CD14-positive monocyte (primary cell): ENCODE data around the gene LRRTM3. TPM values are rescaled to one million over a fixed set of nuclear protein-coding genes. Genes with fewer than 3 reads are reported as not detected.

Experiments
- DNase-seq, 3 donors: peaks; one replicate each; pipeline ENCODE4 v3.0.0-alpha.2; 2011 to 2022
- H2AFZ ChIP-seq: 2 replicates; pipeline ENCODE4 v1.6.0; 2012; ENCODE audit warnings: mild to moderate bottlenecking, low read depth, low read length, inconsistent platforms; ENCODE audit not compliant: insufficient read depth, poor library complexity, severe bottlenecking
- H3K27ac ChIP-seq, 2 donors: 1 replicate in 1 of 2; 2 replicates in 1 of 2; pipeline ENCODE4 v1.5.1; 2012 to 2013; ENCODE audit warnings: low read length in 2 of 2, control low read depth in 1 of 2, inconsistent platforms in 1 of 2, low read depth in 1 of 2, mild to moderate bottlenecking in 1 of 2
- H3K27me3 ChIP-seq, 2 donors: one replicate each; pipeline versions ENCODE4 v1.6.0 to v1.6.1; 2011 to 2013; ENCODE audit warnings: low read length in 2 of 2; ENCODE audit not compliant: control insufficient read depth in 2 of 2, insufficient read depth in 2 of 2
- H3K36me3 ChIP-seq, 2 donors: replicated peaks in 1 of 2; 1 replicate in 1 of 2; 2 replicates in 1 of 2; pipeline versions ENCODE4 v1.5.1 to v1.6.1; 2012 to 2013; ENCODE audit warnings: low read length in 2 of 2, control low read depth in 1 of 2, inconsistent platforms in 1 of 2, mild to moderate bottlenecking in 1 of 2; ENCODE audit not compliant: insufficient read depth in 2 of 2, control insufficient read depth in 1 of 2
- H3K4me1 ChIP-seq, 2 donors: 1 replicate in 1 of 2; 2 replicates in 1 of 2; pipeline versions ENCODE4 v1.5.1 to v1.6.1; 2012 to 2013; ENCODE audit warnings: low read length in 2 of 2, control low read depth in 1 of 2, inconsistent platforms in 1 of 2, mild to moderate bottlenecking in 1 of 2, moderate library complexity in 1 of 2; ENCODE audit not compliant: insufficient read depth in 2 of 2, control insufficient read depth in 1 of 2
- H3K4me2 ChIP-seq: replicated peaks from 2 replicates; pipeline ENCODE3; 2012; ENCODE audit warnings: low read length, moderate library complexity, mild to moderate bottlenecking; ENCODE audit not compliant: poor library complexity, severe bottlenecking; ENCODE audit errors: extremely low read depth
- H3K4me3 ChIP-seq, 3 experiments: fragments of 200-600 bp in 1 of 3; sonication (generic) in 1 of 3; replicated peaks in 1 of 3; 1 replicate in 2 of 3; 2 replicates in 1 of 3; pipeline ENCODE4 v1.5.1; 2011 to 2013; ENCODE audit warnings: low read length in 3 of 3, mild to moderate bottlenecking in 3 of 3, control low read depth in 2 of 3, low read depth in 2 of 3, inconsistent platforms in 1 of 3, moderate library complexity in 1 of 3
- H3K79me2 ChIP-seq: 2 replicates; pipeline ENCODE4 v1.6.0; 2012; ENCODE audit warnings: mild to moderate bottlenecking, control low read depth, inconsistent platforms, low read length, moderate library complexity; ENCODE audit not compliant: insufficient read depth
- H3K9ac ChIP-seq: 2 replicates; pipeline ENCODE4 v1.6.0; 2017; ENCODE audit warnings: low read length, mild to moderate bottlenecking; ENCODE audit not compliant: insufficient read depth, poor library complexity, severe bottlenecking
- H3K9me3 ChIP-seq, 2 donors: replicated peaks in 1 of 2; 1 replicate in 1 of 2; 2 replicates in 1 of 2; pipeline versions ENCODE4 v1.5.1 to v1.6.1; 2012 to 2013; ENCODE audit warnings: low read length in 2 of 2, control low read depth in 1 of 2; ENCODE audit not compliant: control insufficient read depth in 1 of 2, insufficient read depth in 1 of 2
- H4K20me1 ChIP-seq: 2 replicates; pipeline ENCODE4 v1.6.0; 2012; ENCODE audit warnings: mild to moderate bottlenecking, low read length, control low read depth, moderate library complexity; ENCODE audit not compliant: insufficient read depth
- H3K27ac Mint-ChIP-seq, 7 donors: one replicate each; pipeline ENCODE4 v1.8.0; 2020; ENCODE audit warnings: mild to moderate bottlenecking in 7 of 7, mixed read lengths in 7 of 7, moderate library complexity in 6 of 7, inconsistent platforms in 2 of 7
- H3K27me3 Mint-ChIP-seq, 3 donors: one replicate each; pipeline ENCODE4 v1.8.0; 2021 to 2022; ENCODE audit warnings: low read depth in 3 of 3, mild to moderate bottlenecking in 3 of 3, mixed read lengths in 3 of 3, moderate library complexity in 3 of 3, inconsistent platforms in 1 of 3
- H3K36me3 Mint-ChIP-seq, 2 donors: one replicate each; pipeline ENCODE4 v1.8.0; 2020; ENCODE audit warnings: mixed read lengths in 2 of 2, inconsistent platforms in 1 of 2, mild to moderate bottlenecking in 1 of 2
- H3K4me1 Mint-ChIP-seq: one replicate; pipeline ENCODE4 v1.8.0; 2020; ENCODE audit warnings: mild to moderate bottlenecking, mixed read lengths
- H3K4me3 Mint-ChIP-seq, 2 donors: one replicate each; pipeline ENCODE4 v1.8.0; 2020; ENCODE audit warnings: mild to moderate bottlenecking in 2 of 2, mixed read lengths in 2 of 2, moderate library complexity in 1 of 2
- H3K9me3 Mint-ChIP-seq, 7 donors: one replicate each; pipeline ENCODE4 v1.8.0; 2020 to 2022; ENCODE audit warnings: mixed read lengths in 7 of 7, mild to moderate bottlenecking in 6 of 7, moderate library complexity in 6 of 7, inconsistent platforms in 2 of 7
- CTCF ChIP-seq: fragments of 200-600 bp; IDR thresholded peaks from one replicate; pipeline ENCODE4 v1.8.0; 2022; ENCODE audit warnings: antibody characterized with exemption, mild to moderate bottlenecking
- WGBS: methylation state at CpG from one replicate; pipeline ENCODE4 v1.1.5; 2013; ENCODE audit warnings: missing lambda C conversion rate; ENCODE audit not compliant: insufficient coverage; 5-methylcytosine and 5-hydroxymethylcytosine counted together
- intact Hi-C, 2 donors: fragments of 100-400 bp; cut with micrococcal nuclease; formaldehyde crosslinking; loops; one replicate each; pipeline versions ENCODE4 v1.15.0 to v1.15.1; 2023
- polyA plus RNA-seq, 3 donors: library from polyadenylated mRNA; depleted of rRNA in 1 of 3; unstranded in 2 of 3; stranded (reverse) in 1 of 3; fragments of 300-500 nt in 2 of 3; fragments of >200 nt in 1 of 3; fragmentation: Illumina TruSeq in 2 of 3; gene quantifications; 1 replicate in 2 of 3; 2 replicates in 1 of 3; pipeline ENCODE4 v1.2.3, GENCODE V29; 2012 to 2021

LRRTM3 gene
- polyA plus RNA-seq, 3 donors, result not detected

GRCh38 chr10:66942407-66942806 lies 16.6 kb downstream of the LRRTM3 start:
- no peaks in the 10 kb centered on the region for H3K4me1 ChIP-seq
- no peaks in the 10 kb centered on the region for H4K20me1 ChIP-seq
- no peaks in the 10 kb centered on the region for H3K4me1 Mint-ChIP-seq
- peaks cover 0 to 3% (median 2%) of the 10 kb centered on the region in 3 donors for H3K27me3 Mint-ChIP-seq
- no CpG with 5 or more reads among the region's 1 CpG for WGBS
- H3K27me3 ChIP-seq, result no peaks in the 10 kb centered on the region
- H3K4me2 ChIP-seq, result no peak overlapping the region
- H3K9ac ChIP-seq, result no peak overlapping the region
- H3K36me3 ChIP-seq, result no peaks in the 10 kb centered on the region
- no peak overlapping the region for H3K27ac ChIP-seq
- no peak for DNase-seq
- intact Hi-C loops, result no loop called here
- no peaks in the 10 kb centered on the region for H3K9me3 ChIP-seq
- H3K36me3 Mint-ChIP-seq, result no peaks in the 10 kb centered on the region
- no peak overlapping the region for H3K27ac Mint-ChIP-seq
- no peak for TF ChIP-seq CTCF
- H3K4me3 Mint-ChIP-seq, result no peak overlapping the region
- H3K4me3 ChIP-seq, result no peak overlapping the region
- no peaks in the 10 kb centered on the region for H3K79me2 ChIP-seq
- peaks cover 0 to 2% (median 0%) of the 10 kb centered on the region in 7 donors for H3K9me3 Mint-ChIP-seq
- H2AFZ ChIP-seq, result no peak overlapping the region

- no peaks in the 10 kb centered on the region for H3K4me1 Mint-ChIP-seq
- no peaks in the 10 kb centered on the region for H3K36me3 ChIP-seq
- H3K9ac ChIP-seq, result no peak overlapping the region
- H3K4me3 ChIP-seq, result no peak overlapping the region
- DNase-seq, result no peak
- H3K27ac Mint-ChIP-seq, result no peak overlapping the region
- no peaks in the 10 kb centered on the region for H3K27me3 ChIP-seq
- no peaks in the 10 kb centered on the region for H3K79me2 ChIP-seq
- H3K4me3 Mint-ChIP-seq, result no peak overlapping the region
- no peaks in the 10 kb centered on the region for H3K36me3 Mint-ChIP-seq
- H3K27ac ChIP-seq, result no peak overlapping the region
- no peak overlapping the region for H2AFZ ChIP-seq
- no peak for TF ChIP-seq CTCF
- H3K4me2 ChIP-seq, result no peak overlapping the region
- intact Hi-C loops, result no loop called here
- WGBS, result no CpG with 5 or more reads among the region's 2 CpGs
- peaks cover 0 to 3% (median 2%) of the 10 kb centered on the region in 3 donors for H3K27me3 Mint-ChIP-seq
- no peaks in the 10 kb centered on the region for H3K4me1 ChIP-seq
- H4K20me1 ChIP-seq, result no peaks in the 10 kb centered on the region
- H3K9me3 Mint-ChIP-seq, result peaks cover 0 to 2% (median 0%) of the 10 kb centered on the region in 7 donors
- no peaks in the 10 kb centered on the region for H3K9me3 ChIP-seq
Observed at GRCh38 chr10:66943590-66943989, 17.8 kb downstream of the LRRTM3 start.
